SIG-M5 treated with dmso at 0.1 percent for 504 hours (cell line): ENCODE results near the gene KRCC1.

Experiments
- DNase-seq: peaks from one replicate; lab custom pipeline; 2025; ENCODE audit not compliant: unreplicated experiment; lab: John Stamatoyannopoulos, UW

KRCC1 gene

GRCh38 chr2:88055371-88056128 is at the start of gene KRCC1:
KRCC1 (minus strand) TSS chr2:88055783; CDS start chr2:88028563, 27,220 bp downstream.
- peak; percentile 90 for DNase-seq

DNA sequence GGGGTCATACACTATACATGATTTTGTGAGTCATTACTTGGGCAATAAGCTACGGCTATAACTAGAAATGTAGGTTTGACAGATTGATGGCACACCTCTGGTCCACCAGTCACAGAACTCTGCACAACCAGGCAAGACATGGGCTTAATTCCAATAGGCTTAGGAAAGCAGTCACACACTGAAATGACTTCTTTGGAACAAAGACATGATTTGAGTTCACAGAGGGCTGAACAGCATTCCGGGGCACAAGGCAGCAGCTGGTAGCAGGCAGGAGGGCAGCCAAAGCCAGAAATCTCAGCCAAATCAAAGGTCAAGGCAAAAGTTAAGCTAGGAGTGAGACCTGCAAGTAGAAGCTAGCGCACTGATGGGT is 44.9 kb upstream of the KRCC1 start:
- no peak for DNase-seq

- DNase-seq, result peak; percentile 17
Observed at GRCh38 chr2:88099798-88100488, 44.4 kb upstream of the KRCC1 start.

- DNase-seq, result no peak
Observed at GRCh38 chr2:88098558-88098900, 42.9 kb upstream of the KRCC1 start.

- DNase-seq, result no peak
Observed at GRCh38 chr2:88097891-88098557, 42.4 kb upstream of the KRCC1 start.

DNA sequence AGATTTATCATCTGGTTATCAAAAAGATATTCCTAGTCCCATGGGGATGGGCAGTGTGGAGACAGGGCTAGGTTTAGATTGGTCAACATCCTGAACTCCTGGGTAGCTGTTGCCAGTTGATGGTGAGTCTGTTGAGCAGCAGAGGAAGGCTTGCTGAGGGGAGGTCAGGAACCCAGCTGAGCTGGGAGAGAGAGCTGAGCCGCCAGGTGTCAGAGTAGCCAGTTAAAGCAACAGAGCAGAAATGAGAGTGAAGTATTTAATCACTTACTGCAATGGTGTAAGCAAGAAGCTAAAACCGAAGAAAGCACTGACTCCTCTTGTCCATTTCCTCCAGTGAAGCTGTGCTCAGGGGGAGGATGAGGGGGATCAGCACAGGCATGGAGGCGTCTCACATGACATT is 41.6 kb upstream of the KRCC1 start:
- DNase-seq, result no peak

DNA sequence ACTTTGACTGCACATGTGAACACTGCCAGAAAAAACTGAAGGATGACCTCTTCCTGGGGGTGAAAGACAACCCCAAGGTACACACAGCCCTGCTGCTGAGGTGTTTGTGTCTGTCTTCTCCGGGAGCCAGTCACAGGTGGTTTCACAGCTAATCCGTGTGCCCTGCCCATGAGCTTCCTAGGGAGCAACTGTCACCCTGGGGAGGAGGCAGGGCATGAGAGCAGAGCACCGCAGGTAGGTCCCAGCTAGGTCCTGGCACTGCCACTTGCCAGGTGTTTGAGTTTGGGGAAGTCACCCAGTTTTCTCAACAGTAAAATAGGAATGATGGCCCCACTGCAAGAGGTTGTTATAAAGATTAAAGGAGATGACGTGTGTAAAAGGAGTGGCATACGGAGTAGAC is 41.1 kb upstream of the KRCC1 start:
- DNase-seq, result no peak

DNA sequence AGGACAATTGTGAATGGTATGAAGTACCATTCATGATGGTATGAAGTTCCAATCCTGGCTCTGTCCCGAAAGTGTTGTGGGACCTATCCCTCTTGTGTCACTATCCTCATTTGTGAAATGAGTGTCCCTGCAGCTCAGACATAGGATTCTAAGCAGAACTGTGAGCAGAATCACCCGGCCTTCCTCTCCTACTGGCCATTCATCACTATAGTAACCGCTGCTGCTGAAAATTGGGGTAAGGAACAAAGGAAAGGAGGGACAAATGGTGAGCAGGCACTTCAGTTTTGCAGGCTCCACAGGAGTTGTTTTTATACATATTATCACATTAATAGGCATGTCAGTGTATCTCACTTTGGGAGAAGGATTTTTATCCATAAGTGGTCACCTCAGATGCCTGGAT is 39.4 kb upstream of the KRCC1 start:
- no peak for DNase-seq

DNA sequence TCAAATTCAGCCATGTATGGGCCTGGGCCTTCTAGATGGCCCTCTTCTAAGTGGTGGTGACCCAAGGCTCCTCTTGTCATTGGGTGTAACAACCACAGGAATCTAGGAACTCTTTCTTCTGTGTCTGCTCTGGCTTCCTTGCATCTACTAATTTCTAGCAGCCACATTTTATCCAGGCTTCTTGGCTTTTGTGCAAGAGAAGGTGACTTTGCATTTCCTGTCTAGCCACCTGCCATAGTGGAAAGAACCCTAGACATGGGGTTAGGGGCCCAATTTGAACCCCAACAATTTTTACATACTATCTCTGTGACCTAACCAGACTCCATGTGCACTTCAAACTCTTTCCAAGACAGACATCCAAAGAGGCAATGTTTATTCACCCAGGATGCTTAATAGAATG is 37.2 kb upstream of the KRCC1 start:
- DNase-seq, result no peak

- peak; percentile 74 for DNase-seq
Observed at GRCh38 chr2:88091943-88092342, 36.4 kb upstream of the KRCC1 start.

- no peak for DNase-seq
Observed at GRCh38 chr2:88090446-88091283, 35.1 kb upstream of the KRCC1 start.

DNA sequence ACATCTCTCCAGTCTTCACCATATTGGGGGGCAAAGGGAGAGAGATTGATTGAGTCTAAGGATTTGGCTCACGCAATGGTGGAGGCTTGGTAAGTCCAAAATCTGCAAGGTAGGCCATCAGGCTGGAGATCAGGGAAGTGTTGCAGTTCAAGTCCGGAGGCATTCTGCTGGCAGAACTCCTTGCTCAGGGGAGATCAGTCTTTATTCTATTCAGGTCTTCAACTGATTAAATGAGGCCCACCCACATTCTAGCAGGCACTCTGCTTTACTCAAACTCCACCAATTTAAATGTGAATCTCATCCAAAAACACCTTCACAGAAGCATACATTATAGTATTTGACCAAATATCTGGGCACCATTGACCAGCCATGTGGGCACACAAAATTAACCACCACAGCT is 33.4 kb upstream of the KRCC1 start:
- DNase-seq, result no peak

GRCh38 chr2:88087763-88088162 is 32.2 kb upstream of the KRCC1 start:
- DNase-seq, result no peak

GRCh38 chr2:88087073-88087472 is 31.5 kb upstream of the KRCC1 start:
- no peak for DNase-seq

GRCh38 chr2:88086401-88086800 is 30.8 kb upstream of the KRCC1 start:
- no peak for DNase-seq

DNA sequence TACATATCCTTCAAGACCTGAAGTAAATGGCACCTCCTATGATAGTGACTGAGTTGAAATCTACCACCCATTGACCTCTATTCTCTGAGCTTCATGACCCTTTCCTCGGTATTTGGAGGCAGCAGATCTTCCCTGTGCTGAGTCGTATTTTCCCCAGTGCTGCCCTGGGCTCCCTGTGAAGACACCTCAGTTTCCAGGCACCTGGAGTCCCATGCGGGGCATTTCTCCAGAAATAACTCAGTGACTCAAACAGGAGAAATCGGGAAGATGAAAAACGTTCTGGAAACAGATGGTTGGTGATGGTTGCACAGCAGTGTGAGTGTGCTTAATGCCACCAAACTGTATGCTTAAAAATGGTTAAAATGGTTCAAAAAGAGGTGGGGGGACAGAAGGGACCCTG is 30.0 kb upstream of the KRCC1 start:
- no peak for DNase-seq

GRCh38 chr2:88085099-88085498 is 29.5 kb upstream of the KRCC1 start:
- DNase-seq, result no peak

- DNase-seq, result no peak
Observed at GRCh38 chr2:88082781-88083180, 27.2 kb upstream of the KRCC1 start.

DNA sequence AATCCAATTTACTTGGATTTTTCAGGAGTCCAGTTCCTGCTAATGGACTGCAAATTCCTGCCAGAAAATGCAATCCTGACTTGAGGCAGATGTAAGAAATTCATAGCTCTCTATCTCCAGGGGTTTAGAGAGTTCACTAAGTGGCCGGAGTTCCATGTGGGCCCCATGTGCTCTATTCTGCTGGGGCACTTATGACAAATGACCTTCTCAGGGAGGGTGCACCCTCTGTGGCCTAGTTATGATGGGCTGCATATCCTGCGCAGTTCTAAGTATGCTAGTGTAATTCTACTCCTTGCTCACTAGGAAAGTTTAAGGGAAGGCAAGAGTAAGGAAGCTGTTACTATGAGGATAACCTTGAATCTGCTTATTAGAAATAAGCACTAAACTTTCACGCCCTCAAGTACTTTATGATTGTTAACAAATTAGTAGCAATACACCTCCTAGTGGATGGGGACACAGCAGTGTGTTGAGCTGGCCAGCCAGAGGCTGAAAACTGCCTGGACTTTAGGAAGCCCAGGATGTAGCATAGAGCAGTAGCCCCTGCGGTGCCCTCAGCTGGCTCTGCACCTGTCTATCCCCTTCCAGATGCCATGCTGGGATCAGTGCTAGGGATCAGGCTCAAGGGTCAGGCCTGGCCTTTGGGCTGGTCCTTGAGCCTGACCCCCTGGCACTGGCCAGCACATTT is 26.5 kb upstream of the KRCC1 start:
- DNase-seq, result no peak

- no peak for DNase-seq
Observed at GRCh38 chr2:88080545-88080944, 25.0 kb upstream of the KRCC1 start.

DNA sequence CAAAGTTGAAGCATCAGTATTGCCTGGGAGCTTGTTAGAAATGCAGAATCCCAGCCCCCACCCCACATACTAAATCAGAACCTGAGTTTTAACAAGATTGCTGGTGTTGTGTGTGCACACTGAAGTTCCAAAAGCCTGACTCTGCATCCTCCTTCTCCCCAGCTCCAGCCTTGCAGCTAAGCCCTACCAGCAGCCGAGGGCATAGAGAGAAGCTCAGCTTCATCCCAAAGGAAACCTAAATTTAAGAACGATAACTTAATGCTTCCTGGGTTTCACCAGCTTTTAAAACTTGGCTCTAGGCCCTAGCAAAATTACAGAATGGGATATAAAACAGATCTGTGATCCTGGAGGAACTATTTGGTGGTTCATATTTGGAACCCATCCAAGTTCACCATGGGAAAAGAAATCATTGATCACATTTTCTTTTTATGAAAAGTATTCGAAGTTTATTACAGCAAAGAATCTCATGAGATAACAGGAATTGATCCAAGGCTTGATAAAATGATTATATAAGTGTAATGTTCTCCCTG is 23.1 kb upstream of the KRCC1 start:
- no peak for DNase-seq
